Cortex of kidney (tissue), 1 donor: ENCODE data around the gene PRKAG2.
"Not testable (repeated sequence)": the region's sequence is repeated elsewhere in the genome, so short reads cannot be mapped to it uniquely, and the experiment has no call there.

Experiments
- DNase-seq: peaks from one replicate; lab custom pipeline; 2025; lab: John Stamatoyannopoulos, UW

PRKAG2 gene

DNA sequence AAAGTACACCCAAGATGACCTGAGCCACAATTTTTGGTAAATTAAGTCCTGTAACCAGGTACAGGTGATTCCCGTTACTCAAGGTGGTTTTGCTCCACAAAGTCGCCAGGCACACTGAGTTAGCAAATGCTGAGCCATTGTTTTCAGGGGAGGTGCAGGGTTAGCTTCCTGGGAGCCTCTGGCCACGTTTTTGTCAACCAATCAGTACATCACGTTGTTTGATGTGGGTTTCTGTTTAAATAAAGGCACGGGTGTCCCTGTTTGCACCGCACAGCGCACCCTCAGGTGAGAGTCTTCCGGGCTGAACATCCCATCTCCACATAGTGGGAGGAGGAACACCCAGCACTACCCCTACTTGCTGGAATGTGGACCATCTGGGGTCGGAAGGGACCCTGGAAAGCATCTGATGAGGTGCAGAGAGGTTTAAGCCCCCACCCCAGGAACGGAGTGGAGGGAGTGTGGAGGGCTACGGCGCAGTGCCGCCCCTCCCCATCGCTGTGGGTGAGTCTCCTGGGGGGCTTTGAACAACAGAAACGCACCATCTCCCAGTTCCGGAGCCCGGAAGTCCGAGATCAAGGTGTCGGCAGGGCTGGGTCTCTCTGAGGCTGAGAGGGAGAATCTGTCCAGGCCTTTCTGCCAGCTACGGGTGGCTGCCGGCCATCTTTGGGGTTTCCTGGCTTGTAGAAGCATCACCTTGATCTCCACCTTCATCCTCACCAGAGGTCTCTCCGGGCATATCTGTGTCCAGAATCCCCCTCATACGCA is 42.5 kb downstream of the PRKAG2 start:
- no peak for DNase-seq

- DNase-seq: no peak
Measured at GRCh38 chr7:151833691-151834090, 43.2 kb downstream of the PRKAG2 start.

- no peak for DNase-seq
Measured at GRCh38 chr7:151833213-151833651, 43.7 kb downstream of the PRKAG2 start.

GRCh38 chr7:151832656-151833055 is 44.3 kb downstream of the PRKAG2 start:
- no peak for DNase-seq

DNA sequence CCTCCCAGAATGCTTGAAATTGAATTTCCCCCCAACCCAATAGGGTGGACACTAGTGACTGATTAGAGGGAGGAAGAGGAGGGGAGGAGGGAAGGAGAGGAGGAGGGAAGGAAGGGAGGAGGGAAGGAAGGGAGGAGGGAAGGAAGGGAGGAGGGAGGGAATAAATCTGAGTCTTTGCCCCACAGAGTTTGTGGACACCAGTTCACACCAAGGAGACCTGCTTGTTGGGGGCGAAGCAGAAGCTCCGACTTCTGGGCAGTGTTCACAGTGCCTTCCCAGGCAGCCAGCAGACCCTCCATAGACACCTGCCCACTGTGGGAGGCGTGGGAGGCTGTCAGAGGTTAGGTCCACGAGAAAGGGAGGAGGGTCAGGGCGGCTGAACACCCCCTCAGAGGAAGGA is 44.8 kb downstream of the PRKAG2 start:
- DNase-seq: no peak

- no peak for DNase-seq
Measured at GRCh38 chr7:151831606-151832005, 45.3 kb downstream of the PRKAG2 start.

- no peak for DNase-seq
Measured at GRCh38 chr7:151830121-151830830, 46.6 kb downstream of the PRKAG2 start.

GRCh38 chr7:151829707-151830106 is 47.2 kb downstream of the PRKAG2 start:
- DNase-seq: no peak

- no peak for DNase-seq
Measured at GRCh38 chr7:151827620-151828019, 49.3 kb downstream of the PRKAG2 start.

DNA sequence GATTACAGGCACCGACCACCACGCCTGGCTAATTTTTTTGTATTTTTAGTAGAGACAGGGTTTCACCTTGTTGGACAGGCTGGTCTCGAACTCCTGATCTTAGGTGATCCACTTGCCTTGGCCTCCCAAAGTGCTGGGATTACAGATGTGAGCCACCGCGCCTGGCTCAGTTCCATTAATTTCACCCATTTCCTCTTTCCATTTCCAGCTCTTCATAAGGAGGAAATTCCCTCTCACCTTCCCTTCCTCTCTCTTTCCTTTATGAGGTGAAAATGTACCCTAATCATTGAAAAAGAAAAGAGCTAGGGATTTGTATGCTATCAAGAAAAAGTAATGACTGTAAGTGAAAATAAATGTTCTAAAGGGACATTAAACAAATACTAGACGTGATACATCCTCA is 50.6 kb downstream of the PRKAG2 start:
- not testable (repeated sequence) for DNase-seq

- no peak for DNase-seq
Measured at GRCh38 chr7:151825721-151826120, 51.2 kb downstream of the PRKAG2 start.

- no peak for DNase-seq
Measured at GRCh38 chr7:151824373-151824933, 52.5 kb downstream of the PRKAG2 start.

DNA sequence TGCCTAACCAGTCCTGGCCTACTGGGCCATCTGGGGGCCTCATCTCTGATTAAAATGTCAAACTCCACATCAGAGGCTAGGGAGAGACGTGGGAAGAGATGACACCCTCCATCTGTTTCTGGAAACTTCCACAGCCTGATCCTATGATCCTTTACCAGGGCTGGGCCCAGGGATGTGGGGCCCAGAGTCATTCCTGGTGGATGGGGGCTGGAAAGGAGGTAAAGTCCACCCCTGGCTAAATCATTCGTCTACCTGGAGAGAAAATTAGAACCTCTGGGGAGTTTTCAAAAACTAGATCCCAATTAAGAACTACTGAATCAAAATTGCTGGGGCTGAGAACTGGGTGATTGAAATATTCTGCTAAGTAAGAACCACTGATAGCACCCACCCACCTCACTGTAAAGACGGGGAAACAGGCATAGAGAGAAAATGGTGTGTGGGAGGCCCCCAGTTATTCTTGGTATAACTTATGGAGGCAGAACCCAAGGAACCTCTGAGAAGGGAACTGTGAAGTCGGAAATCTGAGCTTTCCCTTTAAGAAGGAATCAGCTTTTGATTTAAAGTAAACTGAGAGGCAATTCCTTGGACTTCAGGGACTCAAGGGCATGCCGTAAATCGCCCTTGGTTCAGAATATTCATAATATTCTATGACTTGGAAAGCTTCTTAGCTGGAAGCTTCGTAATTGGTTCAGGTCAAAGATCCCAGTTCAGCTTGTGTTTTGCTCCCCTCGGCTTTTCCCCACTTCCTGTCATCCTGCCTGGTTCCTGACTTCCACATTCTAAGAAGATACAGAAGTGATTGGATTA is 53.1 kb downstream of the PRKAG2 start:
- no peak for DNase-seq

DNA sequence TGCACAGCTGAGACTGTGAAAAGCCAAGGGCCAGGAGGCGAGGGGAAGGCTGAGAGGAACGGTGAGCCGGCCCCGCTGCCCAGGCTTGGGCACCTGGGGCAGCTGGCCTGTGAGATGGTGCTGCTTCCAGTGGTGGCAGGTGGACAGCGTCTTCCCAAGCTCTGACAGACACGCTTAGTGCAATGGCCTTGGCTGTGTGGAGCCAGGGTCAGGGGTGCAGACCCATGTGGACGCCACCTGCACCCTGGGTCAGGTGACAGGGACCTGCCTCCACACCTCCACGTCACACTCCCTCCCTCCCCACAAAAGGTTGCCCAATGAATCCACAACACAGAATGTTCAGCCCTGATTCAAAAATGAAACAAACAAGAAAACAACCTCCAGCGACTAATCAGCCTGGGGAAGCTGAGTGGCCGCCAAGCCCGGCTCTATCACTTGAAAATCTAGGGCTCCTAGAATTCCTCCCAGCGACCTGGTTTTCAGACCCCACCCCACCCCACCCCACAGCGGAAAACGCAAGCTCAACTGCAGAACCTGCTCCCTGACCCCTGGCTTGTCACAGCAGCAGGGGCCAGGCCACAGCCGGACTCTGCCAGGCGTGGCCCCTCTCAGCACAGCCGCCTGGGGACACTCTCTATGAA is 54.3 kb downstream of the PRKAG2 start:
- no peak for DNase-seq

DNA sequence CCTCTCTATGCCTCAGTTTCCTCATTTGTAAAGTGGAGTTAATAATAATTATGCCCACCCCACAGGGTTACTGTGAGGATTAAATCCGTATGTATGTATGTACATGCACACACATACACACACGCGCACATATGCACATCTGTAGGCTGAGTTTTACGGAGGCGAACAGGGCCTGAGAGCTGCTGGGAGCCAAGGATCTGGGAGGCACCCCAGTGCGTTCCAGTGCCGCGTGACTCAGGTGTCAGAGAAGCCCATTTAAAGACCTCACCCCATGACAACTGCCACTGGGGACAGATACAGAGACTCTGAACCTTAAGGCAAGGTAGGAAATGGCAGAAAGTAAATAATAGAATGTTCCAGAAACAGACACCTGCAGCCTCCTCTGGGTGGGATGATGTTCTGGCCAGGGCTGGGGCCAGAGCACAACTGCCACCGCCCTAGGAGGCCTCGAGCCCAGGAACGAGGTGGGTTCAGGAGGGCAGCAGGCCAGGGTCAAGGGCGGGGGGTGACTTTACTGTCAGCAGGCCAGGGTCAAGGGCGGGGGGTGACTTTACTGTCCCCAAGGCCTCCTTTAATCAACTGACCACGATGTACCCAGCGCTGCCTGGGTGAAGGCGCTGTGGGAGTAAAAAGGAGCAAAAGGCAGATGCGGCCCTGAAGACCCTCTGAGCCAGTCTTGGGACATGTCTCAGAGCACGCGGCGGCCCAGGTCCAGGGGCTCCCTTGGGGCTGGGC is 54.9 kb downstream of the PRKAG2 start:
- DNase-seq: no peak

DNA sequence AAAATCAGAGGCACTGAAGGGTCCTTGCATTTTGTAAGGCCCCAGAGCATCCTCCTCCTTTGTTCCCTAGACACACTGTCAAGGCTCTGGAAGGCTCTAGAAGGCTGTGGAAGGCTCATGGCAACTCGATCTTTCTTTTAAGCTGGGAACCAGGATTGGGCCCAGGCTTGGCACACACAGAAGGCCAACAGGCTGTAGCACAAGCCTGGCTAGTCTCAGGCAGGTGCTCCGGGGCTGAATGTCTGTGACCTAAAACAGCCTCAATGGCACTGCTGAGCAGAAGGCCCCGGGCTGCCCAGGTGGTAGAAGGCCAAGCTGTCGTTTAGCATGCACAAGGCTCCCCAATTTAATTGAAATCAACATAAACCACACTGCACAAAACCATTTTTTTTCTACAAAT is 55.7 kb downstream of the PRKAG2 start:
- no peak for DNase-seq

- no peak for DNase-seq
Measured at GRCh38 chr7:151820491-151821105, 56.3 kb downstream of the PRKAG2 start.

DNA sequence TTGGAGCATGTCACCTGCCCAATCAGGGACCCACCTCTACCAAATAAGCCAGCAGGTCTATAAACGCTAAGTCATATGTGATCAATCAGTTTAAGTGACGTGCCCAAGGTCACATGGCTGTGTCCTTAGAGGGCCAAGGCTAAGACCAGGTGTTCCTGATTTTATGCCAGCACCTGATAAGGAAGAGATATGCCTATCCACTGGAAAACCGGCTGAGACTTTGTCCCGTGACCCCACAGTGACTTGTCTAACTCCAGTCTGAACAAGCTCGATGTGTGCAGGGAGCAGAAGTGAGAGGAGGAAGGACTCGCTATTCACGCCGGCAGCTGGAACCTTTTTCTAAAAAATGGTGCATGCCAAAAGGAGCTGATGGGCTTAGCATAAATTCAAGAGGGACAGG is 57.0 kb downstream of the PRKAG2 start:
- DNase-seq: no peak

DNA sequence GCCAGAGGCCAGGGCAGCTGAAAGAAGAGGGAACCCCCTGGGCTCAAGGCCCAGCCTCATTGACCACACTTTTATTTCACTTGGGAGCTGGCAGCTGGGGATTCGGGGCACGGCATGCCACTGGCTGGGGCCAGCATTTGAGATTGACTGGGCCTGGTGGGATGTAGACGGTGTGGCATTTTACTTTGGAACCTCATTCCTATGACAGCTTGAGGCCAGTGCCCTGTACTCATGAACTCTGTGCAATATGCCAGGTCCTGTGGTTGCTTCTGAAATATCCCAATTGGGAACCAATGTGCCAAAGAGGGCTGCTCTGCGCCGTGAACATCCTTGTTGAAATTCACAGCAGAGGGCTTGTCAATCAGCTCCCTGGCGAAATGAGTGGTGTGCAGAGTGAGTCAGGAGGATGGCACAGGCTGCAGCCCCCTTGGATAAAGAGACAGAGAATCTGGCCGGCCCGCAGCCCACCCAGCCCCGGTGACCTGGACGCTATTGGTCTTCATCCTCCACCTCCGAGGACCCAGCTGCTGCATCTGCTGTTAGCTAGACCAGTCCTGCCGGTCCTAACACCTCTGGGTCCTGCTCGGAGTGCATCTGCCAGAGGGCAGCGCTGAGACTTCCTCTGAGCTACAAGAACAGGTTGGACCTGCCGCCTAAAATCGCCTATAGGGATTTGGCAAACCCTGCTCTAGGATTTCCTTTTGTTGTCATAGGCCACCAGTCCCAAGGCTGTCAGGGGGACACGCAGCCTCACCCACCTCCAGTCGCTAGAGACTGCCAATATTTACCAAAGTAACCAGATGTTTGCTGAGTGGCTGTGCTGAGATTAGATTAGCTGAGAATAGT is 58.0 kb downstream of the PRKAG2 start:
- DNase-seq: no peak
